ENCODE measurements around the gene RRP7A.

DNA sequence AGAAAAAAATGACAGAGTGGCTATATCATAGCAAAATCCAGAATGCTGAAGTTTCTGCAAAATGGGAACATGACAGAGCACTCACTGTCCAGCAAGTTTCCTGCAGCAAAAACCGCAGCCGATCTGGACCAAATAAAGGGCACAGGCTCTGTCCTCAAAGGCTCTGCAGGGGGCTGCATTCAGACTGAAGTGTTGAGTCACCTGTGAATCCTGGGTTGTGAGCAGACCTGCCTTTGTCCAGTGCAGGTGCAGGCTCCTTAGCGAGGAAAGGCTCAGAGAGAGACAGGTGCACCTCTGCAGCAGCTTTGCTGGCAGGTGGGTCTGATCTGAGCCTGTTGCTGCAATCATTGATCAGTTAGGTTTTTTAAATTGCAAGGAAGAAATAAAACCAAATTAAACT is 58.1 kb downstream of the RRP7A start:
- TF ChIP-seq, protein P1, sequence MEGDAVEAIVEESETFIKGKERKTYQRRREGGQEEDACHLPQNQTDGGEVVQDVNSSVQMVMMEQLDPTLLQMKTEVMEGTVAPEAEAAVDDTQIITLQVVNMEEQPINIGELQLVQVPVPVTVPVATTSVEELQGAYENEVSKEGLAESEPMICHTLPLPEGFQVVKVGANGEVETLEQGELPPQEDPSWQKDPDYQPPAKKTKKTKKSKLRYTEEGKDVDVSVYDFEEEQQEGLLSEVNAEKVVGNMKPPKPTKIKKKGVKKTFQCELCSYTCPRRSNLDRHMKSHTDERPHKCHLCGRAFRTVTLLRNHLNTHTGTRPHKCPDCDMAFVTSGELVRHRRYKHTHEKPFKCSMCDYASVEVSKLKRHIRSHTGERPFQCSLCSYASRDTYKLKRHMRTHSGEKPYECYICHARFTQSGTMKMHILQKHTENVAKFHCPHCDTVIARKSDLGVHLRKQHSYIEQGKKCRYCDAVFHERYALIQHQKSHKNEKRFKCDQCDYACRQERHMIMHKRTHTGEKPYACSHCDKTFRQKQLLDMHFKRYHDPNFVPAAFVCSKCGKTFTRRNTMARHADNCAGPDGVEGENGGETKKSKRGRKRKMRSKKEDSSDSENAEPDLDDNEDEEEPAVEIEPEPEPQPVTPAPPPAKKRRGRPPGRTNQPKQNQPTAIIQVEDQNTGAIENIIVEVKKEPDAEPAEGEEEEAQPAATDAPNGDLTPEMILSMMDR (IDR thresholded peaks at IDR 0.05), result no peak
- TF ChIP-seq POLR2A (IDR thresholded peaks at IDR 0.05), result no peak
- TF ChIP-seq POLR2AphosphoS5 (IDR thresholded peaks at IDR 0.05), result no peak

Data from breast epithelium (tissue), 3 donors.